Smooth muscle cell (in vitro differentiated cells): ENCODE measurements around the gene MCCD1. TPM values are rescaled to one million over a fixed set of nuclear protein-coding genes. Genes with fewer than 3 reads are reported as not detected.

ENCODE experiments used
- DNase-seq: peaks from one replicate; lab custom pipeline; 2025; ENCODE audit not compliant: unreplicated experiment; lab: John Stamatoyannopoulos, UW
- H2AFZ ChIP-seq: fragments of 200-600 bp; sonication (generic); 2 replicates; pipeline ENCODE4 v1.6.0; 2016; ENCODE audit warnings: antibody characterized with exemption, low read depth, mild to moderate bottlenecking
- H3F3A ChIP-seq: fragments of 200-600 bp; sonication (generic); 2 replicates; pipeline ENCODE4 v1.6.0; 2017; ENCODE audit warnings: antibody characterized with exemption, low read depth
- H3K27ac ChIP-seq: fragments of 200-600 bp; sonication (generic); 2 replicates; pipeline ENCODE4 v1.5.1; 2016; ENCODE audit warnings: low read depth, mild to moderate bottlenecking
- H3K27me3 ChIP-seq: fragments of 200-600 bp; sonication (generic); 2 replicates; pipeline ENCODE4 v1.6.1; 2016; ENCODE audit warnings: low read depth, mild to moderate bottlenecking
- H3K36me3 ChIP-seq: fragments of 200-600 bp; sonication (generic); 2 replicates; pipeline ENCODE4 v1.5.1; 2016; ENCODE audit warnings: low read depth
- H3K4me1 ChIP-seq: fragments of 200-600 bp; sonication (generic); 2 replicates; pipeline ENCODE4 v1.5.1; 2016; ENCODE audit warnings: low read depth
- H3K4me2 ChIP-seq: fragments of 200-600 bp; sonication (generic); 2 replicates; pipeline ENCODE4 v1.6.0; 2016; ENCODE audit warnings: mild to moderate bottlenecking
- H3K4me3 ChIP-seq: fragments of 200-600 bp; sonication (generic); 2 replicates; pipeline ENCODE4 v1.5.1; 2016; ENCODE audit warnings: mild to moderate bottlenecking
- H3K79me2 ChIP-seq: fragments of 200-600 bp; sonication (generic); 2 replicates; pipeline ENCODE4 v1.6.0; 2016; ENCODE audit warnings: low read depth, mild to moderate bottlenecking
- H3K9ac ChIP-seq: fragments of 200-600 bp; sonication (generic); 2 replicates; pipeline ENCODE4 v1.6.0; 2016; ENCODE audit warnings: low read depth
- H3K9me3 ChIP-seq: fragments of 200-600 bp; sonication (generic); replicated peaks from 2 replicates; pipeline ENCODE4 v1.5.1; 2016; ENCODE audit warnings: low read depth
- H4K20me1 ChIP-seq: fragments of 200-600 bp; sonication (generic); 2 replicates; pipeline ENCODE4 v1.6.0; 2016; ENCODE audit warnings: low read depth
- CTCF ChIP-seq: fragments of 200-600 bp; sonication (generic); IDR thresholded peaks from 2 replicates; pipeline ENCODE4 v1.5.1; 2017; ENCODE audit warnings: borderline replicate concordance, mild to moderate bottlenecking, antibody characterized with exemption; ENCODE audit not compliant: insufficient read depth, poor library complexity, severe bottlenecking
- WGBS: methylation state at CpG from one replicate; pipeline ENCODE4 v1.1.7; 2016; ENCODE audit warnings: low lambda C conversion rate; 5-methylcytosine and 5-hydroxymethylcytosine counted together
- polyA plus RNA-seq: library from polyadenylated mRNA; unstranded; fragments of >200 nt; fragmentation: Nextera tagmentation; extraction: Ambion mirVana; gene quantifications from 2 replicates; pipeline ENCODE4 v1.2.1, GENCODE V29; 2016
- total RNA-seq: library from RNA; depleted of rRNA; stranded (reverse); fragments of >200 nt; gene quantifications from 2 replicates; pipeline ENCODE4 v1.2.3, GENCODE V29; 2014

MCCD1 gene
- total and polyA plus RNA-seq, 2 experiments from 2014 or later, result not detected

- Histone ChIP-seq H3K79me2 (no peaks in the 10 kb centered on the region), H3K27ac (no peak overlapping the region), H3K36me3 (no peaks in the 10 kb centered on the region), H3K9me3 (no peaks in the 10 kb centered on the region), H3K4me3 (no peak overlapping the region), H3K4me1 (no peaks in the 10 kb centered on the region), H3K4me2 (no peak overlapping the region), H3F3A (peaks cover 10% of the 10 kb centered on the region), H2AFZ (no peak overlapping the region), H4K20me1 (no peaks in the 10 kb centered on the region), H3K9ac (no peak overlapping the region), H3K27me3 (no peaks in the 10 kb centered on the region)
- no peak for DNase-seq
- TF ChIP-seq CTCF, result no peak
- WGBS, result 59% methylated on average over 9 of the region's 9 CpGs
Measured at GRCh38 chr6:31567531-31568370, 39.0 kb downstream of the MCCD1 start.

- no peak overlapping the region for H2AFZ ChIP-seq
- WGBS, result 84% methylated on average over 3 of the region's 3 CpGs
Measured at GRCh38 chr6:31568537-31568961, 39.8 kb downstream of the MCCD1 start.

GRCh38 chr6:31569861-31570536, 41.2 kb downstream of the MCCD1 start:
- Histone ChIP-seq H3K27ac (no peak overlapping the region), H2AFZ (no peak overlapping the region), H3K79me2 (no peaks in the 10 kb centered on the region), H3K4me2 (no peak overlapping the region), H3K4me3 (no peak overlapping the region), H3K4me1 (no peaks in the 10 kb centered on the region), H3K9me3 (no peaks in the 10 kb centered on the region), H4K20me1 (no peaks in the 10 kb centered on the region), H3K9ac (no peak overlapping the region), H3K27me3 (no peaks in the 10 kb centered on the region), H3F3A (peaks cover 1% of the 10 kb centered on the region), H3K36me3 (no peaks in the 10 kb centered on the region)
- DNase-seq, result no peak
- no peak for TF ChIP-seq CTCF
- WGBS, result 67% methylated on average over 1 of the region's 1 CpG

More at GRCh38 chr6:31568537-31568961, 39.8 kb downstream of the MCCD1 start:
- H3K36me3 ChIP-seq, result no peaks in the 10 kb centered on the region
- no peaks in the 10 kb centered on the region for H3K4me1 ChIP-seq
- H3K9me3 ChIP-seq, result no peaks in the 10 kb centered on the region
- no peak for DNase-seq
- no peak overlapping the region for H3K4me2 ChIP-seq
- no peaks in the 10 kb centered on the region for H4K20me1 ChIP-seq
- H3F3A ChIP-seq, result peaks cover 9% of the 10 kb centered on the region
- H3K27me3 ChIP-seq, result no peaks in the 10 kb centered on the region
- H3K79me2 ChIP-seq, result no peaks in the 10 kb centered on the region
- no peak overlapping the region for H3K9ac ChIP-seq
- H3K4me3 ChIP-seq, result no peak overlapping the region
- H3K27ac ChIP-seq, result no peak overlapping the region
- TF ChIP-seq CTCF, result no peak
